Thoracic aorta (tissue), 2 donors: Measurements from ENCODE around the gene BCO2. TPM values are rescaled to one million over a fixed set of nuclear protein-coding genes. Genes with fewer than 3 reads are reported as not detected.

ENCODE experiments used
- ATAC-seq: fragments of 150-250 bp; one replicate; pipeline ENCODE4 v1.8.0; 2017; ENCODE audit warnings: low read depth; ENCODE audit not compliant: insufficient number of reproducible peaks, low FRiP score
- DNase-seq: peaks from one replicate; pipeline ENCODE4 v3.0.0-alpha.2; 2020; ENCODE audit warnings: low spot score
- H3K27ac ChIP-seq, 2 donors: fragments of 200-600 bp; sonication (generic); 1 replicate in 1 of 2; 2 replicates in 1 of 2; pipeline ENCODE4 v1.5.1; 2016; ENCODE audit warnings: mild to moderate bottlenecking in 2 of 2, moderate library complexity in 2 of 2
- H3K27me3 ChIP-seq: fragments of 200-600 bp; sonication (generic); replicated peaks from 2 replicates; pipeline ENCODE4 v1.6.0; 2016; ENCODE audit warnings: mild to moderate bottlenecking; ENCODE audit not compliant: insufficient read depth
- H3K36me3 ChIP-seq: fragments of 200-600 bp; sonication (generic); one replicate; pipeline ENCODE4 v1.5.1; 2016
- H3K4me1 ChIP-seq, 2 donors: fragments of 200-600 bp; sonication (generic); 1 replicate in 1 of 2; 2 replicates in 1 of 2; pipeline versions ENCODE4 v1.5.1 to v1.6.0; 2016; ENCODE audit warnings: low read depth in 2 of 2, mild to moderate bottlenecking in 1 of 2; ENCODE audit not compliant: control insufficient read depth in 1 of 2
- H3K4me3 ChIP-seq: fragments of 200-600 bp; sonication (generic); 2 replicates; pipeline ENCODE4 v1.5.1; 2016; ENCODE audit warnings: mild to moderate bottlenecking
- H3K9me3 ChIP-seq: fragments of 200-600 bp; sonication (generic); 2 replicates; pipeline ENCODE4 v1.5.1; 2016
- total RNA-seq, 2 donors: library from RNA; depleted of rRNA; stranded (reverse); fragments of >200 nt; gene quantifications; one replicate each; pipeline versions ENCODE4 v1.1.0 to v1.2.3, GENCODE V29; 2016
- TF ChIP-seq, protein P1 (sequence below): fragments of 200-600 bp; sonication (generic); IDR thresholded peaks from one replicate; pipeline ENCODE4 v1.5.1; 2019; ENCODE audit warnings: antibody characterized with exemption

Gene BCO2
- total RNA-seq, 2 donors from 2014 or later = 7.2 to 26.6 TPM

DNA sequence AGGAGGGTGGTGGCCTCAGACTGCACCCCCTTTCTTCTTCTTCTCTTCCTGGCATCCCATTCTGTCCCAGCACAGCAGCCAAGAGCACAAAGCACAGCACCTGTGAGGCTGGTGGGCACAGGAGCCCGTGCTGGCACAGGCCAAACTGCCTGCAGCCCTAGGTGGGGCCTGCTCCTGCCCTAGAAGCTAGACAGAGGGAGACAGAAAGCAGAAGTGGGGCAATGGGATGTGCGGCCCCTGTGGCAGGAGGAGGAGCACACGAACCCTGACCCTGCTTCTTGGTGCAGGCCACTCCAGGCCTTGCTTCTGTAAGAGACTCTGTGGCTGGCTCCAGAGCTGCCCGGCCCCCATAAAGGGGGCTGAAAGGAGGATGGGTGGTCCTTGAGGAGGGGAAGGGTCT lies 47.0 kb downstream of the BCO2 start:
- no peak for ATAC-seq
- Histone ChIP-seq H3K27ac (no peak overlapping the region), H3K36me3 (no peaks in the 10 kb centered on the region)

DNA sequence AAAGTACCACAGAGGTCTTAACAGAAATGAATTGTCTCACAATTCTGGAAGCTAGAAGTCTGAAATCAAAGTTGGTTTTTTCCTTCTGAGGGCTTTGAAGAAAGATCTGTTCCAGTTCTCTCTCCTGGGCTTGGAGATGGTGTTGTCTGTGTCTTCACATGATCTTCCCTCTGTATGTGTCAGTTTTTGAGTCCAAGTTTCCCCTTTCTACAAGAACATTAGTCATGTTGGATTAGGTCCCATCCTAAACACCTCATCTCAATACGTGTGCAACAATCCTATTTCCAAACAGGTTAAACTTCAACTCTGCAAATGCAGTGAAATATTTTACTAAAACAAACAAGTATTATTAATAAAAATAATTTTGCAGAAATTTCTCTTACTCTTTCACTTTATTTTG lies 47.8 kb downstream of the BCO2 start:
- Histone ChIP-seq H3K27ac (no peak overlapping the region), H3K9me3 (no peaks in the 10 kb centered on the region), H3K4me3 (no peak overlapping the region), H3K4me1 (peaks cover 9 to 20% of the 10 kb centered on the region in 2 donors), H3K27me3 (no peaks in the 10 kb centered on the region), H3K36me3 (no peaks in the 10 kb centered on the region)
- TF ChIP-seq, protein P1, sequence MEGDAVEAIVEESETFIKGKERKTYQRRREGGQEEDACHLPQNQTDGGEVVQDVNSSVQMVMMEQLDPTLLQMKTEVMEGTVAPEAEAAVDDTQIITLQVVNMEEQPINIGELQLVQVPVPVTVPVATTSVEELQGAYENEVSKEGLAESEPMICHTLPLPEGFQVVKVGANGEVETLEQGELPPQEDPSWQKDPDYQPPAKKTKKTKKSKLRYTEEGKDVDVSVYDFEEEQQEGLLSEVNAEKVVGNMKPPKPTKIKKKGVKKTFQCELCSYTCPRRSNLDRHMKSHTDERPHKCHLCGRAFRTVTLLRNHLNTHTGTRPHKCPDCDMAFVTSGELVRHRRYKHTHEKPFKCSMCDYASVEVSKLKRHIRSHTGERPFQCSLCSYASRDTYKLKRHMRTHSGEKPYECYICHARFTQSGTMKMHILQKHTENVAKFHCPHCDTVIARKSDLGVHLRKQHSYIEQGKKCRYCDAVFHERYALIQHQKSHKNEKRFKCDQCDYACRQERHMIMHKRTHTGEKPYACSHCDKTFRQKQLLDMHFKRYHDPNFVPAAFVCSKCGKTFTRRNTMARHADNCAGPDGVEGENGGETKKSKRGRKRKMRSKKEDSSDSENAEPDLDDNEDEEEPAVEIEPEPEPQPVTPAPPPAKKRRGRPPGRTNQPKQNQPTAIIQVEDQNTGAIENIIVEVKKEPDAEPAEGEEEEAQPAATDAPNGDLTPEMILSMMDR = no peak
- ATAC-seq = no peak
- no peak for DNase-seq

More for the DNA sequence above, 47.0 kb downstream of the BCO2 start:
- Histone ChIP-seq H3K27me3 (no peaks in the 10 kb centered on the region), H3K4me1 (peaks cover 3 to 12% of the 10 kb centered on the region in 2 donors), H3K9me3 (no peaks in the 10 kb centered on the region), H3K4me3 (no peak overlapping the region)
- DNase-seq = no peak
- TF ChIP-seq, protein P1 = no peak

DNA sequence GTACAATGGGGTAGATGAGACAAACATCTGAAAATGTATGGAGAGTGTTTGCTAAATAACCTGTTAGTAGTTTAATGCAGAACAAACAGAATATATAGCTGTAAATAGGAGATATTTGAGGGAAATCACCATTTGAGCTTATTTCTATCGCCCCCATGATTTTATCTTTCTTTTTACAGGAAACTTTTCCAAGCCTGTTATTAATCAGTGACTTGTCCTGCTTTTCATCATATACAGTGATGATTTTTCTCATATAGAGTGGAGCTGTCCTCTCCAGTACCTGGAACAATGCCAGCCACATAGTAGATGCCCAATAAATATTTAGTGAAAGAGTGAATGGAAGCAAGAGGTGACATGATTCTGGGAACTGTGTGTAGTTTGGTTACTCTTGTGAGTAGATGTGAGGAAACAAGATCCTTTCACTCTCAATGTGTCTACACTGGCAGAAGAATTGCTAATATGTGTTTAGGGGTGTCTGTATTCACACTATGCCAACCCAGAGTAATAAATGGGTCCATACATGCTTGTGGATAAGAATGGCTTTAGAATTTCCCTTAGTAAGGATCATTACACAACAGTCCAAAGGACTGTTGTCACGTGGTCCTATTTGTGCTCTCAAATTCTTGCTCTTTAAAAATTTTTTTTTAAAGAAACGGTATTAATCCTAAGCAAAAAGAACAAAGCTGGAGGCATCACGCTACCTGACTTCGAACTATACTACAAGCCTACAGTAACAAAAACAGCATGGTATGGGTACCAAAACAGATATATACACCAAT lies 48.6 kb downstream of the BCO2 start:
- no peaks in the 10 kb centered on the region for H3K27me3 ChIP-seq
- DNase-seq (no peak), ATAC-seq (no peak)
- TF ChIP-seq, protein P1 = no peak
- no peaks in the 10 kb centered on the region for H3K36me3 ChIP-seq
- H3K27ac ChIP-seq = no peak overlapping the region
- H3K4me3 ChIP-seq = no peak overlapping the region
- no peaks in the 10 kb centered on the region for H3K9me3 ChIP-seq
- H3K4me1 ChIP-seq = peaks cover 9 to 25% of the 10 kb centered on the region in 2 donors

DNA sequence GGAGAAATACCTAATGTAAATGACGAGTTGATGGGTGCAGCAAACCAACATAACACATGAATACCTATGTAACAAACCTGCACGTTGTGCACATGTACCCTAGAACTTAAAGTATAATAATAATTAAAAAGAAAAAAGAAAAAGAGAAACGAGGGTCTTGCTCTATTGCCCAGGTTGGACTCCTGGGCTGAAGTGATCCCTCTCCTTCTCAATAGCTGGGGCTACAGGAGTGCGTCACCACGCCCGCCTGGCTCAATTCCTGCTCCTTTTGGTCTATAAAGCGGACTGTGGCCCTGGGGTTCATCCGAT lies 50.4 kb downstream of the BCO2 start:
- no peaks in the 10 kb centered on the region for H3K9me3 ChIP-seq
- TF ChIP-seq, protein P1 = no peak
- H3K27me3 ChIP-seq = no peaks in the 10 kb centered on the region
- ATAC-seq = no peak
- peak overlapping the region; percentile 99 to 100 for H3K27ac ChIP-seq
- H3K4me3 ChIP-seq = peak overlapping the region; percentile 80
- peaks cover 9 to 25% of the 10 kb centered on the region in 2 donors for H3K4me1 ChIP-seq
- peak; percentile 46 for DNase-seq
- no peaks in the 10 kb centered on the region for H3K36me3 ChIP-seq

DNA sequence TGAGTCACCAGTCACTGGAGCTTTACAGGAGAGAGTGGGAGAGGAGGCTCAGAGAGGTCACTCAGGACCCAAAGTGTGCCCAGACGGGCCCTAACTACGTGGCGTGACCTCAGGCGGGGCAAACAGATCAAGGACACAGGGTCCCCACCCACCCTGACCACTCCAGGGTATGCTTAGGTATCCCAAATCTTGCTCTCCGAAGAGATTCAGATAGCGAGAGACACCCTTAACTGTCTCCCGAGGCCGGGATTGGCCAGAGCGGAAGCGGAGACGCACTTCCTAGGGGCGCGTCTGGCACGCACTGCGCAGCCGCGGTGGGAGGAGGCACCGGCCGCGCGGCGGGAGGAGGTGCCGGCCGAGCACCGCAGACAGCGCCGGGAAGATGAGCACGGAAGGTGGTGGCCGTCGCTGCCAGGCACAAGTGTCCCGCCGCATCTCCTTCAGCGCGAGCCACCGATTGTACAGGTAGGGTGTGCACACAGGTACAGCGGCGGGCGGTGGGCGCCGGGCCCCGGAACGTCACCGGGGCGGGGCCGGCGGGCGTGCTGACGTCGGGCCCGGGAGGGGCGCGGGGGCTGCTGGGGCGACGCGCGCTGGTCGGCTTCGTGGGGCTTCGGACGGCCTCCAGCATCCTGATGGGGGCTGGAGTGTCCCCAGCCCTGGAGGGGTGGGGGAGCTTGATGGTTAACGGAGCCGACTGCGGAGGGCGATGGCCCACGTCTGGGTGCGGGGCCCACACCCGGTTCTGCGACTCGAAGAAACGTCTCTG lies 50.9 kb downstream of the BCO2 start, which contains the start of gene PTS:
PTS (plus strand) TSS at position 367 of the 769 bp plus-strand sequence; CDS start at position 383, 16 bp downstream.
- H3K4me3 ChIP-seq = peak within 1 kb of the TSS; percentile 80
- H3K27me3 ChIP-seq = no peaks in the 10 kb centered on the region
- H3K36me3 ChIP-seq = peaks cover 3% of the 10 kb centered on the region
- DNase-seq (peak; percentile 46), ATAC-seq (peak; percentile 95)
- TF ChIP-seq, protein P1 = no peak
- H3K4me1 ChIP-seq = peaks cover 9 to 25% of the 10 kb centered on the region in 2 donors
- peak within 1 kb of the TSS; percentile 99 to 100 for H3K27ac ChIP-seq
- no peaks in the 10 kb centered on the region for H3K9me3 ChIP-seq
